Mammary epithelial cell (primary cell): Measurements from ENCODE around the gene MT1G.

Experiments used
- EZH2 ChIP-seq: IDR thresholded peaks from 2 replicates; pipeline ENCODE4 v1.6.1; 2012; ENCODE audit warnings: low read length, inconsistent platforms, borderline replicate concordance
- TF ChIP-seq, protein P1 (sequence below), 2 donors: IDR thresholded peaks in 1 of 2; conservative IDR thresholded peaks in 1 of 2; 2 replicates each; pipeline ENCODE4 v1.5.1; 2011 to 2012; ENCODE audit warnings: inconsistent platforms in 2 of 2, low read length in 2 of 2, mild to moderate bottlenecking in 2 of 2, control low read depth in 1 of 2, low read depth in 1 of 2; ENCODE audit not compliant: insufficient read depth in 1 of 2; ENCODE audit errors: extremely low read depth in 1 of 2

DNA sequence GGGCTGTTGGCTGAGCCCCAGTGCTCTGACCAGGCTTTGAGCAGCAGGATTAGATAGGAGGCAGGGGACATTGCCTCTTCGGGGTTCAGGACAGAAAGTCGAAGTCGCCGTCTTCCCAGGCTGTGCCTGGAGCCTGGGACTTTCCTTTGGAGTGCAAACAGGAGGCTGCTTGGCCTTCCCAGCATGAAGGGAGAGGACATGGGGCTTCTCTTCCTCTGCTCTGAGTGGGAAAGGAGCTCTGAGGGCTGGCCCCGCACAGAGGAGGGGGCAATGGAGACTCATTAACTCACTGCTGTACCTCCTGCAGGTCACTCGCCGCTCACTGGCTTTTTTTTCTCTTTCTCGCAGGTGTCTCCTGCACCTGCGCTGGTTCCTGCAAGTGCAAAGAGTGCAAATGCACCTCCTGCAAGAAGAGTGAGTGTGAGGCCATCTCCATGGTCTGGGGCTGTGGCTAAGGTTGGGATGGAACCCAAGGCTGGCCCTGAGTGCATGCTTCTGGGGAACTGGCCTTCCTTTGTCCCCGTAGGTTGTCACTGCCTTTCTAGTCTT is 9.5 kb downstream of the MT1G start:
- TF ChIP-seq, protein P1, sequence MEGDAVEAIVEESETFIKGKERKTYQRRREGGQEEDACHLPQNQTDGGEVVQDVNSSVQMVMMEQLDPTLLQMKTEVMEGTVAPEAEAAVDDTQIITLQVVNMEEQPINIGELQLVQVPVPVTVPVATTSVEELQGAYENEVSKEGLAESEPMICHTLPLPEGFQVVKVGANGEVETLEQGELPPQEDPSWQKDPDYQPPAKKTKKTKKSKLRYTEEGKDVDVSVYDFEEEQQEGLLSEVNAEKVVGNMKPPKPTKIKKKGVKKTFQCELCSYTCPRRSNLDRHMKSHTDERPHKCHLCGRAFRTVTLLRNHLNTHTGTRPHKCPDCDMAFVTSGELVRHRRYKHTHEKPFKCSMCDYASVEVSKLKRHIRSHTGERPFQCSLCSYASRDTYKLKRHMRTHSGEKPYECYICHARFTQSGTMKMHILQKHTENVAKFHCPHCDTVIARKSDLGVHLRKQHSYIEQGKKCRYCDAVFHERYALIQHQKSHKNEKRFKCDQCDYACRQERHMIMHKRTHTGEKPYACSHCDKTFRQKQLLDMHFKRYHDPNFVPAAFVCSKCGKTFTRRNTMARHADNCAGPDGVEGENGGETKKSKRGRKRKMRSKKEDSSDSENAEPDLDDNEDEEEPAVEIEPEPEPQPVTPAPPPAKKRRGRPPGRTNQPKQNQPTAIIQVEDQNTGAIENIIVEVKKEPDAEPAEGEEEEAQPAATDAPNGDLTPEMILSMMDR (conservative IDR thresholded peaks at IDR 0.05 in 1 of 2, IDR thresholded peaks at IDR 0.05 in 1 of 2; ENCODE audit: extremely low read depth in 1 of 2, insufficient read depth in 1 of 2, low read depth in 1 of 2, low read length in 2 of 2), result no peak
- TF ChIP-seq EZH2, result no peak
